Retinal pigment epithelial cell (primary cell): ENCODE measurements around the gene RBMX.
"Not testable (repeated sequence)": the region's sequence is repeated elsewhere in the genome, so short reads cannot be mapped to it uniquely, and the experiment has no call there.

ENCODE experiments used
- DNase-seq: peaks from one replicate; pipeline ENCODE4 v3.0.0-alpha.2; 2010; ENCODE audit warnings: low read depth
- H3K4me3 ChIP-seq: 2 replicates; pipeline ENCODE4 v1.5.1; 2011; ENCODE audit warnings: mild to moderate bottlenecking, low read length, control low read depth, moderate library complexity
- CTCF ChIP-seq: conservative IDR thresholded peaks from 2 replicates; pipeline ENCODE4 v1.5.1; 2011; ENCODE audit warnings: low read depth, low read length, control low read depth, inconsistent platforms

RBMX gene

DNA sequence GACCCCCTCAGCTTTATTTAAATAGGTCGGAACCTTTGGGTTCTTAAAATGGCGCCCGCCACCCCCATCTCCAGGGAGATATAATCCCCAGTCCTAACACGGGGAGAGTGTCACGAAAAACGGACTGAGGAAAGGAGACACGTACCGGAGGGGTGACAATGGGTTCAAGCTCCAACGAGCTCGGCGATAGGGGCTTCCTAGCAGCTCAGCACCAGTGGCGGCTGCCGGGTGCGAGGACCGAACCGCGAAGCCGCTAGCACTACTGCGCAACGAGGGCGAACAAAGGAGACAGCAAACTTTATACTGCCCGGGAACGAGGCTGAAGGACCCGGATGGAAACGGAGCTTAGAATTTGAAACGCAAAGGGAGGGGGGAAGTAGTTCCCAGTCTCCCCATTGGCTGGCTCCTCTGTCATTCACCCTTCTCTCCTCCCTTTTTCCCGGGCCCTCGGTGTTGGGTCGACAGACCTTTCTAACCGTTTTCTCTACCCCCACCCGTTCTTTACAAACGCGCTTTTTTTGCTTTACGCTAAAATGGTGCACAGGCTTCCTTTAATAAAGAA is at the start of gene RBMX:
RBMX (minus strand) TSS at position 274 of the 562 bp plus-strand sequence. CDS start 1,298 bp downstream, outside the sequence.
- H3K4me3 ChIP-seq: peak within 1 kb of the TSS; percentile 93
- no peak for TF ChIP-seq CTCF
- DNase-seq: peak; percentile 82

DNA sequence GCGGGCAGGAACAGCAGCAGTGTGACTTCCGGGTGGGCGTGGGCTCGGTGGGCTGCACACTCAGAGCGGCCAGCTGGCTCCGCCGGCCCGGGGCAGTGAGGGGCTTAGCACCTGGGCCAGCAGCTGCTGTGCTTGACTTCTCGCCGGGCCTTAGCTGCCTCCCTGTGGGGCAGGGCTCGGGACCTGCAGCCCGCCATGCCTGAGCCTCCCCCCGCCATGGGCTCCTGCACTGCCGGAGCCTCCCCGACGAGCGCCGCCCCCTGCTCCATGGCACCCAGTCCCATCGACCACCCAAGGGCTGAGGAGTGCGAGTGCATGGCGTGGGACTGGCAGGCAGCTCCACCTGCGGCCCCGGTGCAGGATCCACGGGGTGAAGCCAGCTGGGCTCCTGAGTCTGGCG is 40.9 kb upstream of the RBMX start:
- not testable (repeated sequence) for DNase-seq, H3K4me3 ChIP-seq

DNA sequence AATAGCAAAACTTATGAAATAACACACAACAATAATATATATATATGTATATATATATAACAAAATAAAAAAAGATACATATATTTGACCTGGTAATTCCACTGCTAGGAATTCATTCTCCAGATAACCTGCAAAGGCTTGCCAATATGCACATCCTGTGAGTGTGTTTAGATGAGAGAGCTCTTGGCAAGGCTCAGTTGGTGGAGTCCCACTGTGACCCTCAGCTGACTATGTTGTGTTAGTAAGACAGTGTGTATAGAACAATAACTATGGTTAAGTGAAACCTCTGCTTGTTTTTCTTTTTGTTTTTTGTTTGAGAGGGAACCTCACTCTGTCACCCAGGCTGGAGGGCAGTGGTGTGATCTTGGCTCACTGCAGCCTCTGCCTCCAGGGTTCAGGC is 39.5 kb upstream of the RBMX start:
- H3K4me3 ChIP-seq: no peak overlapping the region
- no peak for DNase-seq
- no peak for TF ChIP-seq CTCF

DNA sequence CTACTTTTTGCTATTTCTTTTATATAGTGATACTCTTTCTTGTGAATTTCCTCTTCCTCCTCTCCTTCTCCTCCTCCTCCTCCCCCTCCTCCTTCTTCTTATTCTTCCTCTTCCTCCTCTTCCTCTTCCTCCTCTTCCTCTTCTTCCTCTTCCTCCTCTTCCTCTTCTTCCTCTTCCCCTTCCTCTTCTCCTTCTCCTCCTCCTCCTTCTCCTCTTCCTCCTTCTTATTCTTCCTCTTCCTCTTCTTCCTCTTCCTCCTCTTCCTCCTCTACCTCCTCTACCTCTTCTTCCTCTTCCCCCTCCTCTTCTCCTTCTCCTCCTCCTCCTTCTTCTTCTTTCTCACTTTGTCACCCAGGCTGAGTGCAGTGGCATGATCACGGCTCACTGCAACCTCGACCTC is 36.3 kb upstream of the RBMX start:
- DNase-seq: no peak
- no peak overlapping the region for H3K4me3 ChIP-seq
- TF ChIP-seq CTCF: no peak

DNA sequence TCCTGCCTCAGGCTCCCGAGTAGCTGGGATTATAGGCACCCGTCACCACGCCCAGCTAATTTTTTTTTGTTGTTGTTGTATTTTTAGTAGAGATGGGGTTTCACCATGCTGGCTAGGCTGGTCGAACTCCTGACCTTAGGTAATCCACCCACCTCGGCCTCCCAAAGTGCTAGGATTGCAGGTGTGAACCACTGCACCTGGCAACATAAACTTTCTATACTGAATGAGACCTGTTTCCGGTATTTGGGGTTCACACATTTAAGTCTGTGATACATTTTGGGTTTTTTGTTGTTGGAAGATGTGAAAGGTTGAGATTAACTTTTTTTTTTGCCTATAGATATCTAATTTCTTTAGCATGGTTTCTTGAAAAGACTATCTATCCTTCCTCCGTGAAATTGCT is 31.1 kb upstream of the RBMX start:
- not testable (repeated sequence) for DNase-seq

GRCh38 chrX:136911253-136911652 is 30.7 kb upstream of the RBMX start:
- H3K4me3 ChIP-seq: no peak overlapping the region
- no peak for DNase-seq
- TF ChIP-seq CTCF: no peak

More for the DNA sequence above, 31.1 kb upstream of the RBMX start:
- H3K4me3 ChIP-seq: not testable (repeated sequence)

DNA sequence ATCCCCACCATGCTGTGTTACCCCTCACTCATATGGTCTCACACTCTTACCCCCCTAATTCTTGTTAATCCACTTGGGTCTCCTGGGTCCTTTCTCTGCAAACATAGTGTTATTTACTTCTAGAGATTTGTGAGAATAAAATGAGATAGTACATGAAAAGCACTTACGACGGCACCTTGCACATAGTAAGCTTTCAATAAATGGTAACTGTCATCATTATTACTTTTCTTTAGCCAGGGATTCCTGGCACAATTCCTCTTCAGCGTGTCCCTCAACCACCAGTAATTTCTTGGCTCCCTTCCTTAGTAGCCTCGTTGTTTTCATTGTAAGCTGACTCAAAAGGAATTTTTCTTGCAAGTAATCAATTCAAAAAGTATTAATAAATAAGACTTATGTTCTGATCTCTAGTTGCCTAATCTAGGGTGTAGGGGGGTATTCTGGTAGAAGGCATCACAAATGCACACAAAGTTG is 30.1 kb upstream of the RBMX start:
- no peak for TF ChIP-seq CTCF
- no peak for DNase-seq
- H3K4me3 ChIP-seq: peak overlapping the region; percentile 68

DNA sequence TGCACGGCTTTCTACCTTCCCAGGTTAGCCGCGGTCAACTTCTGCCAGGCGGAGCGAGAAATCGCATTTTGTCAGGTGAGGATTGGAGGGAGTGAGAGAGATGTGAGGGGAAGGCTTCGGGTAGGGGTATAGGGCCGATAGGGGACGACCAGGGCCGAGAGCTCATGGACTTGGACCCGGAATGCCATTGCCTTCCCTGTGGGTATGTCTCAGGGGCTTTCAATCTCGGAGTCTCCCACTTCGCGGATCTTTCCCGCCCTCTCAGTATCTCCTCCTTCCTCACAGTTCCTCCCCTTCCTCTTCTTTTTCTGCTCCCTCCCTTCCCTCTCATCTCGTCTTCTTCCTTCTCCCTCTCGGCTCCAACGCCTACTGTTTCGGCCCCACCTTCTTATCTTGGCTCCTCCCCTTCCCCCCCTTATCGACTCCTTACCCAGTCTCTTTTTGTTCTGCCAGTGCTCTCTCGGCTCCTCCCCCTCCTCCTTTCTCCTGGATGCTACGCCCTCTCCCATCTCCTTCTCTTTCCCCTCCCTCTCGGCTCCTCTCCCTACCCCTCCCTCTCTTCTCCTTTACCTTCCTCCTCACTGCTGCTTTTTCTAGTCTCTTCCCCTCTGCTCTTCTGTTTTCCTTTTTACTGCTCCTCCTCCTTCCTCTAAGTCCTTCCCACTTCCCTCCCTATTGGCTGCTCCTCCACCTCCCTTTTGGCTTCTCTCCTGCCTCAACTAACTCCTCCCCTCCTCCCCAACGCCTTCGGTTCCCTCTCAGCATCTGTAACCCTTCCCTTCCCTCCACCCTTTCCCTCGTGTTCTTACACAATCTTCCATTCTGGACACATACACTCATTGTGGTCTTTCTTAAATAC is 29.4 kb upstream of the RBMX start:
- DNase-seq: peak; percentile 66
- peak overlapping the region; percentile 68 for H3K4me3 ChIP-seq
- no peak for TF ChIP-seq CTCF
